Measurements from ENCODE around the gene USP24.

USP24 gene, protein sequence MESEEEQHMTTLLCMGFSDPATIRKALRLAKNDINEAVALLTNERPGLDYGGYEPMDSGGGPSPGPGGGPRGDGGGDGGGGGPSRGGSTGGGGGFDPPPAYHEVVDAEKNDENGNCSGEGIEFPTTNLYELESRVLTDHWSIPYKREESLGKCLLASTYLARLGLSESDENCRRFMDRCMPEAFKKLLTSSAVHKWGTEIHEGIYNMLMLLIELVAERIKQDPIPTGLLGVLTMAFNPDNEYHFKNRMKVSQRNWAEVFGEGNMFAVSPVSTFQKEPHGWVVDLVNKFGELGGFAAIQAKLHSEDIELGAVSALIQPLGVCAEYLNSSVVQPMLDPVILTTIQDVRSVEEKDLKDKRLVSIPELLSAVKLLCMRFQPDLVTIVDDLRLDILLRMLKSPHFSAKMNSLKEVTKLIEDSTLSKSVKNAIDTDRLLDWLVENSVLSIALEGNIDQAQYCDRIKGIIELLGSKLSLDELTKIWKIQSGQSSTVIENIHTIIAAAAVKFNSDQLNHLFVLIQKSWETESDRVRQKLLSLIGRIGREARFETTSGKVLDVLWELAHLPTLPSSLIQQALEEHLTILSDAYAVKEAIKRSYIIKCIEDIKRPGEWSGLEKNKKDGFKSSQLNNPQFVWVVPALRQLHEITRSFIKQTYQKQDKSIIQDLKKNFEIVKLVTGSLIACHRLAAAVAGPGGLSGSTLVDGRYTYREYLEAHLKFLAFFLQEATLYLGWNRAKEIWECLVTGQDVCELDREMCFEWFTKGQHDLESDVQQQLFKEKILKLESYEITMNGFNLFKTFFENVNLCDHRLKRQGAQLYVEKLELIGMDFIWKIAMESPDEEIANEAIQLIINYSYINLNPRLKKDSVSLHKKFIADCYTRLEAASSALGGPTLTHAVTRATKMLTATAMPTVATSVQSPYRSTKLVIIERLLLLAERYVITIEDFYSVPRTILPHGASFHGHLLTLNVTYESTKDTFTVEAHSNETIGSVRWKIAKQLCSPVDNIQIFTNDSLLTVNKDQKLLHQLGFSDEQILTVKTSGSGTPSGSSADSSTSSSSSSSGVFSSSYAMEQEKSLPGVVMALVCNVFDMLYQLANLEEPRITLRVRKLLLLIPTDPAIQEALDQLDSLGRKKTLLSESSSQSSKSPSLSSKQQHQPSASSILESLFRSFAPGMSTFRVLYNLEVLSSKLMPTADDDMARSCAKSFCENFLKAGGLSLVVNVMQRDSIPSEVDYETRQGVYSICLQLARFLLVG (N-terminal part only)

DNA sequence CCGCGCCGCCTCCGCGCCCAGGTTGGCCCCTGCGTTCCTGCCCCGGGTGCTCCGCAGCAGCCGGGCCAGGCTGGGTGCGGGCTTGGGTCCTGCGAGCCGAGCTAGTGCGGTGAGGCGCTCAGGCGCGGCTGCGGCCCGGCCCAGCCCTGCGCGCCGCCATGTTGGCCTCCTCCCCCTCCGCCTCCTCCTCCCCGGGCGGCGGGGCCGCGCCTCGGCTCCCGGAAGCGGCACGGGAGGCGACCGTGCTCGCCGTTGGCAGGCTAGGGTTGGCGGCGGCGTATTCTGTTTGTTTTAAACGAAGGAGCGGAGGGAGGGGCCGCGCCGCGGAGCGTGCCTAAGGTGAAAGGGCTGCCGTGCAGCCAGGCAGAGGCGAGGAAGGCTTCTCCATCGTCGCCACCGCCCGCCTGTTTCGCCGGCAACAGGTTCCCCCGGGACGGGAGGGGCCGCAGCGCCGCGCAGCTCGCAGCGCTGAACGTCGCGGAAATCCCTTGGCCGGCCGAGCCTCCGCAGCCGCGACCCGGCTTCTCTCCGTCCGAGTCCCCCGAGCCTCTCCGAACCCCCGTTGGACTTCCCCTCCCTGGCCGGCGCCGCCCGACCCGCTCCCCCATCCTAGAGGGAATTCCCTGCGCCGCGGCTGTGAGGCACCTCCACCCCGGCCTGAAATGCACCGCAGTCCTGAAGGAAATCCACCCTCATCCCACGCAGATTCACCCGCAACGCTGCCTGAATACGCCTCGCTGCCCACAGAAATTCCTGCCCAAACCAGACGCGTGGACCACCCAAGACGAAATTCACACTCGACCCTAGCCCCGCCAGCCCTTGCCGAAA is at the start of gene USP24:
TSS of gene USP24 (minus strand) at position 171 of the 828 bp plus-strand sequence. CDS start 251 bp downstream, outside the sequence.
- DNase-seq, result peak; percentile 92

DNA sequence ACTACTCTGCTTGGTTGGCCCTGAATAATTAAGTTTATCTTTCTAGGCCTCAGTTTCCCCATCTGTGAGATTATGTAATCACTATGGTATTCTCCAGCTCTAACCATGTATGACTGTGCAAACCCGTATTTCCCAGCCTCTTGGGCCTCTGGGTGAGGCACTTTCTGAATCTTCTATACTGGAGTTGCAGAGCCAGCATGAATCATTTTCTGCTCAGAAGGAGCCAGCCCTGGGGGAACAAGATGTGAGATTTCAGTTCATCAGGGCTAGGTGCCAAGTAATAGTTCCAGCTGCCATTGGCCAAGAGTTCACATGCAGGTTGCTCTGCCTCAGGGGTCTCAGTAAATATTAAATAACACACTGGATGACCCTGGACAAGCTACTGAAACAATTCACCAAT is 47.7 kb upstream of the USP24 start:
- DNase-seq, result no peak

DNA sequence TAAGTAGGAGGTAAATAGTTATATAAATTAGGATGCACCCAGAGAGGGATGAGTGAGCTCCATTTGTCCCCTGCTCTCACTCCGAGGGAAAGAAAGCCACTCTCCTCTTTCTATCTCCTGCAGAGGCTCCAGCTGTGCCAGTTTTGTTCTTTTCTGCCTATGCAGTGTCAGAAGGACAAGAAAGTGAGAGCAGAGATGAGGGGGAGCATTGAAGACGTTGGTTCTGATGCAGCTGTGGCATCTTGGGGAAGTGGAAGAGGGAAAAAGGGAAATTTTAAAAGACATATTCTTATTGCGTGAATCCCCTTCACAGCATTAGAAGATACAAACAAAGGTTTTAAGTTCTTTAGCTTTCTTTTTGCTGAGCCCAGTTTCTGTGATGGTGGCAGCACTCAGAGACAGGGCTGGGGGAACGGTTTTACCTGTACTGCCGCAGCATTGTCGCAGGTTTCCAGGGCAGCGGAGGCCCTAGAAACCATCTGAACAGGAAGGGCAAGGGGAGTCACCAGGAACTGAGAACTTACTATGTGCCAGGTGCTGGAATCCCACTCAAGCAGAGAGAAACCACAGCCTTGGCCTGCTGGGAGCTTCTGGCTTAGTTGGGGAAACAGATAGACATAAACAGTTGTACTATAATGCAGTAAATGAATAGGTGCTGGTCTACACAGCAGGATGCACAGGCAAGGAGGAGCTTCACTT is 44.9 kb upstream of the USP24 start:
- DNase-seq, result no peak

DNA sequence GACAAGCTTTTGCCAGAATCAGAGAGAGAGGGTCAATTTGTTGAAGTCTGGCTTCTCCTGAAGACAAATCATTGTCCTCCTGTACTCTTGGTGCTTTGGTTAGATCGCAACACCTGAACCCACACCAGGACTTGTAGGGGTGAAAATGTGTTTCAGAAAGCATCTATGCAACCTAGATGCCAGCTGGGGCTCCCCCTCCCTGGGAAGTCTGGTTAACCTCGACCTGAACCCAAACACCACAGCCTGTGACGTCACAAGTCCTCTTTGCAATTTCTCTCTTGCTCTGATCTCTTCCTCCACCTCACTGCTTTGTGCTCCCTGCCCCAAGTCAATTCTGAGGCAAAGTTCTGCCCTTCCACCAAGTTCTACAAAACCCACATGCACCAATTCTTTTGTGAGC is 42.8 kb upstream of the USP24 start:
- DNase-seq, result peak; percentile 36

DNA sequence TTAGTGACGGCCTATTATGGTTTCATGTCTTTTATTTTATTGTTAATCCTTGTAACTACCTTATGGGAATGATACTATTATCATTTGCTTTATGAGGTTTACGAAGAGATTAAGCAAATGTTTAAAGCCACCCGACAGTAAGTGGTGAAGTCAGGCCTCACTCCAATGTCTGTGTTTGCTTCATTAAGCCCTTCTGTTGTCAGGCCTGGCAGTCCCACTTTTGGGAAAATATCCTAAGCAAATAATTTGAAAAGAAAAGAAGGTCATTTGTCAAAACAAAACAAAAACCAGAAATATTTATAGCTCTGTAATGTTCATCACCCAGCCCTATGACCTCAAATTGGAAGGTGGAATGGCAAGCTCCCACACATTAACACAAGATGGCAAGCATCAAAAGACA is 40.7 kb upstream of the USP24 start:
- no peak for DNase-seq

DNA sequence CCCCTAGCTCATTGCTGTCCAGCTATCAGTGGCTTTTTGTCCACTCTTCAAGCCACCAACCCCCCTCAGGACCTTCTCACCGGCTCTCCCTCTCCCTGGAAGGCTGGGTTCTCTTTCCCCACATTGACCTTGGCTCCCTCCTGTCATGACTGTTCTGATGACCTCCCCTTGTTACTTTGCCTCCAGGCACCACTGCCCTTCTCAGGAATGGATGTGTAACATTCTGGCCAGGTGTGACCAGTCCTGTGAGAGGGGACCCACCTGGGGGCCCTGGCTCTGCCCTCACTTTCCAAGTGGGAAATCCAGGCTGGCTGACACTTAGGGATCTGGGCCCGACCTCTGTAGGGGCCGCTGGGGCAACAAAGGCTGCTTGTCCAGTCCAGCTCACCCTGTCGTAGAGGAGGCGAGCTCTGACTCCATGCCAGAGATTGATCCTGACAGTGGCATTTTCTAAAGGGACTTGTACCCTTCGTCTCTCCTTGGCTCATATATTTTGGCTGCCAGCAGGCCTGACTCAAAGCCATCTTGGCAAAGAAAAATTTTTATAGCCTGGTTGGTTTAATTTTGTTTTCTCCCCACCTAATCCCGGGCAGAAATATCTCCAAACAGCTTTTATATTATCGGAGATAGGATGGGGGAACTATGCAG is 37.9 kb upstream of the USP24 start:
- DNase-seq, result no peak

DNA sequence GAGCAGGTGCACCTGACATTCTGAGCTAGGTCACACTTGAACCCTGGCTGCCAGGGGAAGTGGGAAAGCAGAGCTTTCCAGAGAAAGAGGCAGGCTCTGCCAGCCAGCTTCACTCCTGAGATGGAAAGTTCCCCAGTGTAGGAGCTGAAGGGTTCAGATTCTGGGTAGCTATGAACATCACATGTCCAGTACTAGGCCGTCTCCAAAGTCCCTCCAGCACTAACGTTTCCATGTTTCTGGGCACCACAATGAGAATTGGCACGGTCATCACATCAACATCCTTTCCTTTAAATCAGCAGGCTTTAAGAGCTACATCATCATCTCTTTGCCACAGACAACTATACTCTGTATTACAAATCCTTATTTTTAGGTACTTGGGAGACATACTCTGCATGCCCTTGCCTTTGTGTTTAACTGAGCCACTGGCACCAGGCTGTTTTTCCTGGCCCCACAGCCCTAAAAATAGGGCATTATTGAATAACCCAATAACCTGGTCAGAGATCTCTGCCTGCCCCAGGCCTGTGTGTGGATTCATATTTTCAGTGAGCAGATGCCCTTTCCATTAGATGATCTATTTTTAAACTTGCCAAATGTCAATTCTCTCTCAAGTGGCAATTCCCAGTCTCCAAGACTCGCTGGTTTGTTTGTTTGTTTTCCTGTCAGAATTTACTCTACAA is 35.4 kb upstream of the USP24 start:
- DNase-seq, result no peak

DNA sequence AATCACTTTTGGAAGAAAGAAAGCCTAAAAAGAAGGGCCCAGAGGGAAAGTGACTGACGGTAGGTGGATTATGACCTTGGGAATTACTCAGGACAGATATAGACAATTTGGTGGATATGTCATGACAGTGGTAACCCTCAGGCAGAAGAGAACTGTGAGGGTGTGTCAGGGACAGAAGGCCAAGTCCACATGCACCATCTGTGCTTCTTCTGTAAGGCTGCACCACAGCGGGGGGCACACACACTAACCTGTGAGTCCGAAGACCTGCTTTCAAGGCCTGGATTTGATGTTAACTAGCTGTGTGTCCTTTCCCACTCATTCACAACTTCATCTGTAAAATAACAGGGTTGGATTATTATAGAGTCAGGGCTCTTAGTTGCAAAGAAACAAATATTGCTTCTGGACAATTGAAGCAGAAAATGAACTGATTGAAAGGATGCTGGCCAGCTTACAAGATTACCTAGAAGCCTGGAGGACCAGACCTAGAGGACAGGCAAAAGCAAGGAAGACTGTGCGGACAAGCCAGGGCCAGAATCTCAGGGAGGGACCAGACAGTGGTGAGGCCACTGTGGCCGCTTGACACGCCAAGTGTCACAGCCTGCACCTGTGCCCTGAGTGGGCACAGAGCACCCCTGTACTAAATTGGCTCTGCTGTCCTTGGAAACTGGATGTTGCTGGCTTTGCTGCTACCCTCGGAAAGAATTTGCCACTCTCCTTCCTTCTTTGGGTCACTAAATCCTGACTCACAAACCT is 34.7 kb upstream of the USP24 start:
- no peak for DNase-seq

DNA sequence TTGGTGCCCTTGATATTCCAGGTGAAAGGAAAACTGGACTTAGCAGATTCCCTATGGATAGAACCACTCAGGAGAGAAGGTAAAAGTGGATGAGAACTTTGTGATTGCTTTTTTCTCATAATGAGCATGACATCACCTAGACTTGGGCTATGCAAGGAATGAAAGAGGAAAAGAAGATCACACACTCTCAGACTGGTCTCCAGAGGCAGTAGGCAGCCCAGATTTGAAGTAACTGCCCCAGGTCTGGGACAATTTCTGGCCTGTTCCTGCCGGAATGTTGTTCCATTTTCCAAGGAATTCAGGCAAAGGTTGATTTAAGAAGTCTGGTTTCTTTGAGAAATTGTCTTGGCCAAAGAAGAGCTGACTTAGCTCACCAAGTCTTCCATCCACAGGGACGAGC is 31.7 kb upstream of the USP24 start:
- DNase-seq, result no peak

DNA sequence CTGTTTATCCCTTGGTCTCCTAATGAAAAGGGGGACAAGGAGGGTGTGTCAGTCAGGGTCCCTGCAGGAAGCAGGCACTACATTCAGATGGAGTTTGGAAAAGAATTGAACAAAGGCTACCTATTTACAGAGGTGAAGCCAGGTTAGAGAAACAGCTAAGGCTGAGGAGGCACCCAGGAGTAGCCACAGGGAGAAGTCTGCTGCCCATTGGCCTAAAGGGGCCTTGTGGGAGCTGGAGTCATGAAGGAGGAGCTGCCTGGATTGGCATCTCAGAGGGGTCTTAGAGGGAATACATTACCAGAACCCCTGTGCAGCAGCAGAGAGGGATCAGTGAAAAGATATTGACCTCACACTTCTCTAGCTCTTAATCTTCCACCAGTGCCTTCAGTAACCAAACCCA is 31.2 kb upstream of the USP24 start:
- DNase-seq, result no peak

DNA sequence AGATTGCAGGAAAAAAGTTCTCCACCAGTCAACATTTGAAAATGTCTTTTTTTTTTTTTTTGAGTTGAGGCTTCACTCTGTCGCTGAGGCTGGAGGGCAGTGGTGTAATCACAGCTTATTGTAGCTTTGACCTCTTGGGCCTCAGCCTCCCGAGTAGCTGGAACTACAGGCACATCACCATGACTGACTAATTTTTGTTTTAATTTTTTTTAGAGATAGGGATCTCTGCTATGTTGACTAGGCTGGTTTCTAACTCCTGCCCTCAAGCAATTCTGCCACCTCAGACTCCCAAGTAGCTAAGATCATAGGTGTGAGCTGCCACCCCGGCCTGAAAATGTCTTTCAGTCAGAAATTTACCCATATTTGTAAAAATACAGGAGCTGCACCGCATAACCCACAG is 30.6 kb upstream of the USP24 start:
- DNase-seq, result peak; percentile 25

DNA sequence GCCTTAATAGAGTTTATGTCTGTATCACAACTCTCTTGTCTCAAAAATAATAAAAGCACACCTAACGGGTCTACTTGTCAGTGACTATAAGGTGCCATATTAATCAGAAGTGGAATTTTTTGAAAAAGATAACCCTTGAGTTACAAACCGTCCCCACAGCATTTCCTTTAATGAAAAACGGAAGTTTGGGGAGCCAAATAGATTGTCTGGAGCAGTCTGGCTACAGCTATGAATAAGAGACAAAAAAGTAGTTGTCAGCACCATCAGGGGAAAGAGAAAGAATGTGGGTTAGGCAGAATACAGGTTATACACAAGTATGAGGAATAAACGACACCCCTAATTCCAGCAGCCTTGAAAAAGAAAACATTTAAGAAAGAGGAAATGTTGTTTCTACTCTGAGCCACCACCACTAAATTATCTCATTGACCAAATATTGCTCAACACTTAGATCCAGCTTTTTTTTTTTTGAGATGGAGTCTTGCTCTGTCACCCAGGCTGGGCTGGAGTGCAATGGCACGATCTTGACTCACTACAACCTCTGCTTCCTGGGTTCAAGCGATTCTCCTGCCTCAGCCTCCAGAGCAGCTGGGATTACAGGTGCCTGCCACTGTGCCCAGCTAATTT is 29.4 kb upstream of the USP24 start:
- DNase-seq, result peak; percentile 75

DNA sequence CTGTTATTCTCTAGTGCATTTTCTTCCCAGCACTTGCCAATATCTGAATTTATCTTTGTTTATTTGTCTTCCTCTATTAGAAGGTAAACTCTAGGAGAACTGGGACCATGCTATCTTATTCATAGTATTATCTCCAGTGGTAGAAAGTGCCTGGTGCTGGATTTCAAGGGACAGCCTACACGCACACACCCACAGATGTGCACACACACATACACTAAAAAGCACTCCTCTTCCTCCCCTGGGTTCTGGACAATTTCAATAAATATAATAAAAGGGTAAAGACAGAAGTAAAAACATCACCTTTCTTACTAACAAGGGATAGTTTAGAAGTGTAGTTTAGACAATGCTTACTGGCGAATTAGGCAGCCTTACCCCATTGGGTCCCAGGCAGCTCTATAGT is 28.5 kb upstream of the USP24 start:
- no peak for DNase-seq

DNA sequence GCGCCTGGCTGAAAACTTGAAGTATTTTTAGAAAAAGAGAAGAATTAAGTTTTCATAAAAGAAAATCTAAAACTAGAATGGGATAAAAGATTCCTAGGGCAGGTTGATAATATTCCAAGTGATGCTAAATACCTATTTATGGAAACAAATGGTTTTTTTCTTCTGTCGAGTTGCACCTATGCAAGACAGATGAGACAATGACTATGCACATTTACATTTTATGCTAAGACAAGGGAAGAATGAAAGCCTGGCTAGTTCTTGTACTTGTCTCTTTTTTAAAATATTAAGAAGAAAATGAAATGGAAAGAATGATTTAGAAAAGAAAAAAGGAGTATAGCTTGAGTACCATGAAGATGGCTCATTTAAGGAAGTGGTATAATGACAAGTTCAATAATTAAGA is 24.4 kb upstream of the USP24 start:
- no peak for DNase-seq

DNA sequence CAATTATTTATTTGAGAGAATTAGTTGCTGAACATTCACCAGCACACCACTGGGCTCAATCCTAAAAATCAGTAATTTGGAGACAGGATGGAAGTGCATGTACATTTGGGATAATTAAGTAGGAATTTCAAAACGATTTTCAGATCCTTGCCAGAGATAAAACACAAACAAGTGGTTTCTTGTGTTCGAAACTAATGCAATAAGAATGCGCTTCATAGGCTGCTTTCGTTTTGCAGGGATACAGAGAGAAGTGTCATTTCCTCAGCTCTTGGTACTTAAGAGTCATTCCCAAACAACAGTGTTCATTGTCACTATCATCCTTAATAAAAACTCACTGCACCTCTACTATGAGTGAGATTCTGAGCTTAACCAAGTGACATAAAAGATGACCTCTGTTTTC is 20.6 kb upstream of the USP24 start:
- no peak for DNase-seq

DNA sequence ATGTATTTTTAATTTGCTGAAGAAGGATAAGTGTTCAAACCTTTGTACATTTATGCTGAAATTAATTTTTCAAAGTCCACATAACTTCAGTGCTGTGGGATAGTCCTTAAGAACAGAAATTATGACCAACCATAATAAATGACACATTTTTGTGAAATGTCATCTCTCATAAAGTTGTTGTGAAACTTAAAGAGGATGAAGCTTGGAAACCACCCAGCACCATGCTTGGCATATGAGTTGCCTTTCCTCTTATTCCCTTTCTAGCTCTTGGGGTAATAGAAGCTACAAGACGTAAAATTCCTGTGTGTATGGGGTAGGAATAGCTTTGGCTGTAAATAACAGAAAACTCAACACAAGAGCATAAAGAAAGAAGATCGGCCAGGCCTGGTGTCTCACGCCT is 18.9 kb upstream of the USP24 start:
- no peak for DNase-seq

DNA sequence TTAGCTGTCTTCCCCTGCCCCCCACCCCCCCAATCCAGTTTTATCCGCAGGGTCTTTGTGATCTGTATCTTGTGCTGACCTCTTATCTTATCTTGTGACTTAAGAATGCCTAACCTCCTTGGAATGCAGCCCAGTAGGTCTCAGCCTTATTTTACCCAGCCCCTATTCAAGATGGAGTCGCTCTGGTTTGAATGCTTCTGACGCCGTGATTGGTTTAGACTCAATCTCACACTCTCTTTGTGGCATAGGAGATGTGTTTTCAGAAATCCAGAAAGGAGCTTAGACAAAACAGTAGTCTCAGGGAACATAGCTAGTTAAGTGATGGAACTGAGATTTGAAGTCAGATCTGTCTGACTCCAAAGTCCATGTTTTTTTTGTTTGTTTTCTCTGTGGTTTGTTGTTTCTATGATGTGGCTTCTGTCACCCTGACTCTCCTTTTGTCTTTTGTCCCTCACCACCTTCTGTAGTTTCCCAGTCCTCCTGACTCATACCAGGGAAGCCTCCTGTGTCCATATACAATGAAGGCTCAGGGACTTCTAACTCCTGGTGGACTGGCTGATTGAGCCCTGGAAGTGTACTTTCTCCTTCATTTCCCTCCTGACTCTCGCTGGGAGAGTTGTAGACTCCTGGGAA is 18.1 kb upstream of the USP24 start:
- no peak for DNase-seq

DNA sequence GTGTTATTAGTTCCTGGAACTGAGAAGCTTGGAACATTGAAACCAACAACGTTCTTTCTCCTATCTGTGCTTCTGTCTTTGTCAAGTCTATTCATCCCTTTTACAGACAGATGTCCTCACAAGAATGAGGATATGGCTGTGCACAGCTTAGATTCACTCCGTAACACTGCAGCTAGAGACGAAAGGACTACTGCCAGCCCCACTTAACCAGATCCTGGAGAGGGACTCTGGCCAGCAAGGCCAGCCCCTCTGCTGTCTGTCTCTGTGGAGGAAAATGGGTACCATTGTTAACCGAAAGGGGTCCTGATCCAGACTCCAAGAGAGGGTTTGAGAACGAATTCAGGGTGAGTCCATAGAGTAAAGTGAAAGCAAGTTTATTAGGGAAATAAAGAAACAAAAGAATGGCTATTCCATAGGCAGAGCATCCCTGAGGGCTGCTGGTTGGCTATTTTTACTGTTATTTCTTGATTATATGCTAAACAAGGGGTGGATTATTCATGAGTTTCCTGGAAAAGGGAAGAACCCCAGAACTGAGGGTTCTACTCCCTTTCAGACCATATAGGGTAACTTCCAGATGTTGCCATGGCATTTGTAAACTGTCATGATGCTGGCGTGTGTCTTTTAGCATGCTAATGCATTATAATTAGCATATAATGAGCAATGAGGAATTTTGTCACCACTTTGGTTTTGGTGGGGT is 17.4 kb upstream of the USP24 start:
- DNase-seq, result no peak

All from hematopoietic multipotent progenitor cell treated with erythropoietin and hydrocortisone succinate and interleukin-3 and kit ligand, for 4 days (in vitro differentiated cells).